Stimulated activated CD8-positive, alpha-beta memory T cell treated with anti-CD3 and anti-CD28 coated beads, Interleukin-4, amount 100 ng/mL, for 48 hours (primary cell): ENCODE data around the gene SETBP1.

ENCODE experiments used
- DNase-seq: peaks from one replicate; pipeline ENCODE4 v3.0.0-alpha.2; 2020

The SETBP1 gene

GRCh38 chr18:44998360-44998759, 317.7 kb downstream of the SETBP1 start:
- no peak for DNase-seq

- no peak for DNase-seq
Observed at GRCh38 chr18:45004546-45005080, 323.9 kb downstream of the SETBP1 start.

- DNase-seq: no peak
Observed at GRCh38 chr18:45006934-45007333, 326.2 kb downstream of the SETBP1 start.

GRCh38 chr18:45007531-45007930, 326.8 kb downstream of the SETBP1 start:
- no peak for DNase-seq

- no peak for DNase-seq
Observed at GRCh38 chr18:45008694-45009413, 328.2 kb downstream of the SETBP1 start.

GRCh38 chr18:45009756-45010155, 329.1 kb downstream of the SETBP1 start:
- DNase-seq: no peak

GRCh38 chr18:45012286-45012685, 331.6 kb downstream of the SETBP1 start:
- no peak for DNase-seq

GRCh38 chr18:45014047-45014501, 333.4 kb downstream of the SETBP1 start:
- no peak for DNase-seq

GRCh38 chr18:45015788-45016128, 335.1 kb downstream of the SETBP1 start:
- no peak for DNase-seq

GRCh38 chr18:45019469-45019868, 338.8 kb downstream of the SETBP1 start:
- no peak for DNase-seq

GRCh38 chr18:45023519-45023918, 342.8 kb downstream of the SETBP1 start:
- no peak for DNase-seq

- no peak for DNase-seq
Observed at GRCh38 chr18:45024357-45025088, 343.8 kb downstream of the SETBP1 start.

- no peak for DNase-seq
Observed at GRCh38 chr18:45025089-45025450, 344.4 kb downstream of the SETBP1 start.

GRCh38 chr18:45026162-45026561, 345.5 kb downstream of the SETBP1 start:
- no peak for DNase-seq

GRCh38 chr18:45034179-45034578, 353.5 kb downstream of the SETBP1 start:
- DNase-seq: no peak

GRCh38 chr18:45037618-45038017, 356.9 kb downstream of the SETBP1 start:
- DNase-seq: no peak

GRCh38 chr18:45039376-45039775, 358.7 kb downstream of the SETBP1 start:
- DNase-seq: no peak

- DNase-seq: no peak
Observed at GRCh38 chr18:45040879-45041278, 360.2 kb downstream of the SETBP1 start.

GRCh38 chr18:45044787-45045186, 364.1 kb downstream of the SETBP1 start:
- DNase-seq: no peak

- DNase-seq: no peak
Observed at GRCh38 chr18:45046228-45046627, 365.5 kb downstream of the SETBP1 start.

GRCh38 chr18:45046961-45047360, 366.3 kb downstream of the SETBP1 start:
- DNase-seq: no peak

GRCh38 chr18:45049578-45050319, 369.1 kb downstream of the SETBP1 start:
- DNase-seq: no peak
